ENCODE results near the gene SLC22A13. TPM values are rescaled to one million over a fixed set of nuclear protein-coding genes. Genes with fewer than 3 reads are reported as not detected.

Gene SLC22A13
- total RNA-seq, 1 donor from 2014 or later: 0.21 TPM

DNA sequence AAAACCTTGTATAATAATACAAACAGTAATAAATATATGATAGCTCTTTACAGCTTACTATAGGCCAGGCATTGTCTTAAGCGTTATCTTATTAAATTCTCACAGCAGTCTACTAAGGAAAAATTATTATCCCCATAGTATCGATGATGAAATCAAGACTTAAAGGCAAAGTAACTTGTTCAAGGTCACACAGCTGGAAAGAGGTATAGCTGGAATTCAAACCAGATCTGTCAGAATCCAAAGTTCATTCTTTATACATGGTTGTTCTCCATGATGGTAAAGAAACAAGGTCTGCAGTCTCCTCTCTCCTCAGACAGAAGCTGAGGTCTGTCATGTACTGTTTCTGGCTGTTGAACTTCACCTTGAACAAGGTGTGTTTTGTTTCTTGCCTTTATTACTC lies 15.4 kb upstream of the SLC22A13 start:
- Mint-ChIP-seq H3K27me3 (ENCODE audit: unreplicated experiment) (no peaks in the 10 kb centered on the region), H3K36me3 (ENCODE audit: low read depth, unreplicated experiment) (peaks cover 36% of the 10 kb centered on the region)
- TF ChIP-seq CTCF (IDR thresholded peaks at IDR 0.05; ENCODE audit: unreplicated experiment): no peak

GRCh38 chr3:38251197-38251596 lies 14.4 kb upstream of the SLC22A13 start:
- TF ChIP-seq CTCF (IDR thresholded peaks at IDR 0.05; ENCODE audit: unreplicated experiment): no peak
- Mint-ChIP-seq H3K36me3 (ENCODE audit: low read depth, unreplicated experiment) (peaks cover 32% of the 10 kb centered on the region), H3K27ac (ENCODE audit: unreplicated experiment) (no peak overlapping the region), H3K4me3 (ENCODE audit: unreplicated experiment) (no peak overlapping the region), H3K9me3 (ENCODE audit: unreplicated experiment) (no peaks in the 10 kb centered on the region), H3K4me1 (ENCODE audit: unreplicated experiment) (peaks cover 6% of the 10 kb centered on the region), H3K27me3 (ENCODE audit: unreplicated experiment) (no peaks in the 10 kb centered on the region)
- no peak for DNase-seq (ENCODE audit: low spot score)

More for the DNA sequence above, 15.4 kb upstream of the SLC22A13 start:
- H3K4me3 Mint-ChIP-seq (ENCODE audit: unreplicated experiment): no peak overlapping the region
- peaks cover 6% of the 10 kb centered on the region for H3K4me1 Mint-ChIP-seq (ENCODE audit: unreplicated experiment)
- DNase-seq (ENCODE audit: low spot score): no peak
- H3K27ac Mint-ChIP-seq (ENCODE audit: unreplicated experiment): no peak overlapping the region
- H3K9me3 Mint-ChIP-seq (ENCODE audit: unreplicated experiment): no peaks in the 10 kb centered on the region

GRCh38 chr3:38253704-38254103 lies 11.9 kb upstream of the SLC22A13 start:
- no peak for TF ChIP-seq CTCF (IDR thresholded peaks at IDR 0.05; ENCODE audit: unreplicated experiment)
- no peak overlapping the region for H3K27ac Mint-ChIP-seq (ENCODE audit: unreplicated experiment)

GRCh38 chr3:38254872-38255271 lies 10.7 kb upstream of the SLC22A13 start:
- no peak for TF ChIP-seq CTCF (IDR thresholded peaks at IDR 0.05; ENCODE audit: unreplicated experiment)
- no peaks in the 10 kb centered on the region for H3K9me3 Mint-ChIP-seq (ENCODE audit: unreplicated experiment)
- no peaks in the 10 kb centered on the region for H3K4me1 Mint-ChIP-seq (ENCODE audit: unreplicated experiment)
- DNase-seq (ENCODE audit: low spot score): no peak
- peaks cover 24% of the 10 kb centered on the region for H3K36me3 Mint-ChIP-seq (ENCODE audit: low read depth, unreplicated experiment)
- H3K4me3 Mint-ChIP-seq (ENCODE audit: unreplicated experiment): no peak overlapping the region
- H3K27me3 Mint-ChIP-seq (ENCODE audit: unreplicated experiment): no peaks in the 10 kb centered on the region
- H3K27ac Mint-ChIP-seq (ENCODE audit: unreplicated experiment): no peak overlapping the region

More at GRCh38 chr3:38253704-38254103, 11.9 kb upstream of the SLC22A13 start:
- Mint-ChIP-seq H3K36me3 (ENCODE audit: low read depth, unreplicated experiment) (peaks cover 24% of the 10 kb centered on the region), H3K9me3 (ENCODE audit: unreplicated experiment) (no peaks in the 10 kb centered on the region), H3K4me1 (ENCODE audit: unreplicated experiment) (no peaks in the 10 kb centered on the region), H3K4me3 (ENCODE audit: unreplicated experiment) (no peak overlapping the region), H3K27me3 (ENCODE audit: unreplicated experiment) (no peaks in the 10 kb centered on the region)
- DNase-seq (ENCODE audit: low spot score): no peak

DNA sequence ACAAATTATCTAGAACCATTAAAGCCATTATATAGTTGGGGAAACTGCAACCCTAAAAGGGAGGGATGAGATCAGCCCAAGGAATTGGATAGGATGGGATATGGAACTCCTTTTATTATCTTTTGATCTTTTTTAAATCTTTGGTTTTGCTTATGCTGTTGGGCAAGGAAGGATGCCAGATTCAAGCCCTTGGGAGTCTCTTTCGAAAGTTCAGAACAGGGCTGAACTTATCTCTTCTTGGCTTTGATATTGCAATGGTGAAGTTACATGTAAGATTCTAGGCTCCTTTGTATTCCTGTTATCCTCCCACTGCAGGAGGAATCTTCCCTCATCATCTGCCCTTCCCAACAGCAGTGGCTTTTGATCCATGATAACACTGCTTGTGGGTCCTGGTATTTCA lies 10.0 kb upstream of the SLC22A13 start:
- H3K27me3 Mint-ChIP-seq (ENCODE audit: unreplicated experiment): no peaks in the 10 kb centered on the region
- H3K27ac Mint-ChIP-seq (ENCODE audit: unreplicated experiment): no peak overlapping the region
- H3K9me3 Mint-ChIP-seq (ENCODE audit: unreplicated experiment): no peaks in the 10 kb centered on the region
- H3K4me1 Mint-ChIP-seq (ENCODE audit: unreplicated experiment): no peaks in the 10 kb centered on the region
- H3K4me3 Mint-ChIP-seq (ENCODE audit: unreplicated experiment): no peak overlapping the region
- no peak for TF ChIP-seq CTCF (IDR thresholded peaks at IDR 0.05; ENCODE audit: unreplicated experiment)
- peaks cover 24% of the 10 kb centered on the region for H3K36me3 Mint-ChIP-seq (ENCODE audit: low read depth, unreplicated experiment)
- DNase-seq (ENCODE audit: low spot score): no peak
